Activated B cell treated with CpG ODN at 0.5 μM for 24 hours (primary cell): ENCODE results near the gene SCO1. TPM values are rescaled to one million over a fixed set of nuclear protein-coding genes. Genes with fewer than 3 reads are reported as not detected.

Source experiments
- ATAC-seq: fragments of 200-7000 bp; cut with Tn5 transposase; one replicate; pipeline ENCODE4 v1.10.0; 2021; ENCODE audit warnings: low read depth, mild to moderate bottlenecking, moderate library complexity
- CTCF ChIA-PET: fragments of 350-600 bp; sonication (Branson Sonifier 250); formaldehyde crosslinking; loops from one replicate; lab custom pipeline; 2021; ENCODE audit warnings: antibody characterized with exemption; lab: Charles Lee
- POLR2A ChIA-PET: fragments of 350-600 bp; sonication (Branson Sonifier 250); formaldehyde crosslinking; loops from one replicate; lab custom pipeline; 2021; ENCODE audit warnings: antibody characterized with exemption; lab: Charles Lee
- DNase-seq: peaks from one replicate; pipeline ENCODE4 v3.0.0; 2022
- H3K27ac Mint-ChIP-seq: one replicate; pipeline ENCODE4 v1.8.0; 2020; ENCODE audit warnings: mixed read lengths
- H3K27me3 Mint-ChIP-seq: one replicate; pipeline ENCODE4 v1.8.0; 2021; ENCODE audit warnings: mixed read lengths
- H3K36me3 Mint-ChIP-seq: one replicate; pipeline ENCODE4 v1.8.0; 2021; ENCODE audit warnings: low read depth, mixed read lengths
- H3K4me1 Mint-ChIP-seq: one replicate; pipeline ENCODE4 v1.8.0; 2021; ENCODE audit warnings: mixed read lengths
- H3K4me3 Mint-ChIP-seq: one replicate; pipeline ENCODE4 v1.8.0; 2020; ENCODE audit warnings: mild to moderate bottlenecking, mixed read lengths
- H3K9me3 Mint-ChIP-seq: one replicate; pipeline ENCODE4 v1.8.0; 2020; ENCODE audit warnings: mixed read lengths
- CTCF ChIP-seq: fragments of 200-600 bp; IDR thresholded peaks from one replicate; pipeline ENCODE4 v1.8.0; 2022; ENCODE audit warnings: antibody characterized with exemption, mild to moderate bottlenecking
- intact Hi-C: fragments of 100-400 bp; cut with micrococcal nuclease; formaldehyde crosslinking; loops from one replicate; pipeline ENCODE4 v1.15.1; 2024
- total RNA-seq: library from RNA; stranded (reverse); gene quantifications from 2 replicates; pipeline ENCODE4 v1.2.3, GENCODE V29; 2022

Gene SCO1
- total RNA-seq, 1 donor from 2014 or later, result 33.3 TPM

GRCh38 chr17:10631048-10631700 lies 66.2 kb downstream of the SCO1 start:
- no peak for ATAC-seq
- peak; percentile 63 for TF ChIP-seq CTCF
- Mint-ChIP-seq H3K27ac (no peak overlapping the region), H3K4me3 (no peak overlapping the region), H3K9me3 (no peaks in the 10 kb centered on the region), H3K36me3 (peaks cover 23% of the 10 kb centered on the region), H3K27me3 (no peaks in the 10 kb centered on the region), H3K4me1 (peaks cover 27% of the 10 kb centered on the region)
- ChIA-PET POLR2A (no interaction called here), CTCF (interaction anchor here (0.6 to 5.7 kb wide), 5 partner anchors 14 to 700 kb away, joined by 3 to 47 read pairs (median 9); no protein-coding TSS in a partner anchor)
- DNase-seq, result no peak
- intact Hi-C loops, result loop anchor here (1.0 to 5.0 kb wide), 2 partner anchors 66 to 214 kb away; partner anchors contain the start of genes ADPRM and SCO1

GRCh38 chr17:10629706-10630105 lies 67.6 kb downstream of the SCO1 start:
- H3K9me3 Mint-ChIP-seq, result no peaks in the 10 kb centered on the region
- no peaks in the 10 kb centered on the region for H3K27me3 Mint-ChIP-seq
- peaks cover 18% of the 10 kb centered on the region for H3K4me1 Mint-ChIP-seq
- H3K4me3 Mint-ChIP-seq, result no peak overlapping the region
- ChIA-PET CTCF (interaction anchor here (0.7 to 5.7 kb wide), 4 partner anchors 13 to 302 kb away, joined by 3 to 47 read pairs (median 8); no protein-coding TSS in a partner anchor), POLR2A (no interaction called here)
- no peak overlapping the region for H3K27ac Mint-ChIP-seq
- no peak for ATAC-seq
- no peak for DNase-seq
- H3K36me3 Mint-ChIP-seq, result peaks cover 23% of the 10 kb centered on the region
- no peak for TF ChIP-seq CTCF
- intact Hi-C loops, result loop anchor here (5.0 kb wide), 1 partner anchor 68 kb away; the partner anchor contains the start of genes ADPRM and SCO1

- CTCF ChIA-PET, result interaction anchor here (0.6 to 5.7 kb wide), 3 partner anchors 12 to 16 kb away, joined by 3 to 47 read pairs (median 3); no protein-coding TSS in a partner anchor
- Mint-ChIP-seq H3K4me1 (peaks cover 9% of the 10 kb centered on the region), H3K36me3 (peaks cover 23% of the 10 kb centered on the region), H3K9me3 (no peaks in the 10 kb centered on the region), H3K27me3 (no peaks in the 10 kb centered on the region), H3K27ac (no peak overlapping the region), H3K4me3 (no peak overlapping the region)
- DNase-seq (no peak), ATAC-seq (no peak)
- POLR2A ChIA-PET, result no interaction called here
- no peak for TF ChIP-seq CTCF
- intact Hi-C loops, result no loop called here
Observed at GRCh38 chr17:10628756-10629155, 68.6 kb downstream of the SCO1 start.

GRCh38 chr17:10626390-10626789 lies 70.9 kb downstream of the SCO1 start:
- H3K9me3 Mint-ChIP-seq, result no peaks in the 10 kb centered on the region

More at GRCh38 chr17:10626390-10626789, 70.9 kb downstream of the SCO1 start:
- peaks cover 9% of the 10 kb centered on the region for H3K4me1 Mint-ChIP-seq
- ChIA-PET POLR2A (no interaction called here), CTCF (interaction anchor here (1.2 kb wide), 1 partner anchor 9 kb away, joined by 4 read pairs; no protein-coding TSS in a partner anchor)
- peaks cover 19% of the 10 kb centered on the region for H3K36me3 Mint-ChIP-seq
- intact Hi-C loops, result no loop called here
- ATAC-seq, result no peak
- no peak for DNase-seq
- no peaks in the 10 kb centered on the region for H3K27me3 Mint-ChIP-seq
- no peak overlapping the region for H3K27ac Mint-ChIP-seq
- no peak overlapping the region for H3K4me3 Mint-ChIP-seq
- no peak for TF ChIP-seq CTCF
